GM23248 (cell line): Measurements from ENCODE around the gene MRPS15. TPM values are rescaled to one million over a fixed set of nuclear protein-coding genes. Genes with fewer than 3 reads are reported as not detected.
"Not testable (repeated sequence)": the region's sequence is repeated elsewhere in the genome, so short reads cannot be mapped to it uniquely, and the experiment has no call there.

ENCODE experiments used
- DNase-seq: peaks from one replicate; pipeline ENCODE4 v3.0.0-alpha.2; 2015
- H2AFZ ChIP-seq: fragments of 200-600 bp; sonication (generic); 2 replicates; pipeline ENCODE4 v1.6.1; 2016; ENCODE audit warnings: antibody characterized with exemption
- H3F3A ChIP-seq: fragments of 200-600 bp; sonication (generic); 2 replicates; pipeline ENCODE4 v1.6.1; 2016; ENCODE audit warnings: mild to moderate bottlenecking, antibody characterized with exemption, mixed run types; ENCODE audit not compliant: insufficient read depth
- H3K27ac ChIP-seq: fragments of 200-600 bp; sonication (generic); 2 replicates; pipeline ENCODE4 v1.5.1; 2016; ENCODE audit warnings: mild to moderate bottlenecking
- H3K27me3 ChIP-seq: fragments of 200-600 bp; sonication (generic); replicated peaks from 2 replicates; pipeline ENCODE4 v1.6.1; 2016; ENCODE audit warnings: mild to moderate bottlenecking; ENCODE audit not compliant: insufficient read depth
- H3K36me3 ChIP-seq: fragments of 200-600 bp; sonication (generic); 2 replicates; pipeline ENCODE4 v1.6.1; 2016; ENCODE audit warnings: low read depth, mild to moderate bottlenecking
- H3K4me1 ChIP-seq: fragments of 200-600 bp; sonication (generic); 2 replicates; pipeline ENCODE4 v1.6.1; 2016; ENCODE audit warnings: mild to moderate bottlenecking; ENCODE audit not compliant: insufficient read depth
- H3K4me2 ChIP-seq: fragments of 200-600 bp; sonication (generic); one replicate; pipeline ENCODE4 v1.6.1; 2016; ENCODE audit warnings: mild to moderate bottlenecking; ENCODE audit not compliant: unreplicated experiment
- H3K4me3 ChIP-seq: fragments of 200-600 bp; sonication (generic); 2 replicates; pipeline ENCODE4 v1.5.1; 2016; ENCODE audit warnings: mild to moderate bottlenecking
- H3K79me2 ChIP-seq: fragments of 200-600 bp; sonication (generic); 2 replicates; pipeline ENCODE4 v1.6.1; 2016; ENCODE audit warnings: mild to moderate bottlenecking; ENCODE audit not compliant: insufficient read depth
- H3K9ac ChIP-seq: fragments of 200-600 bp; sonication (generic); 2 replicates; pipeline ENCODE4 v1.6.1; 2016; ENCODE audit warnings: mild to moderate bottlenecking
- H3K9me2 ChIP-seq: fragments of 200-600 bp; sonication (generic); 2 replicates; pipeline ENCODE4 v1.6.1; 2016; ENCODE audit warnings: mixed run types, mild to moderate bottlenecking, moderate library complexity; ENCODE audit not compliant: insufficient read depth
- H3K9me3 ChIP-seq: fragments of 200-600 bp; sonication (generic); one replicate; pipeline ENCODE4 v1.6.1; 2017; ENCODE audit warnings: low read depth
- H4K20me1 ChIP-seq: fragments of 200-600 bp; sonication (generic); 2 replicates; pipeline ENCODE4 v1.6.0; 2016; ENCODE audit not compliant: insufficient read depth
- EZH2 ChIP-seq: fragments of 200-600 bp; sonication (generic); IDR thresholded peaks from 2 replicates; pipeline ENCODE4 v1.6.1; 2018; ENCODE audit warnings: antibody characterized with exemption, mild to moderate bottlenecking; ENCODE audit not compliant: insufficient read depth, poor library complexity, severe bottlenecking
- EZH2phosphoT487 ChIP-seq: fragments of 200-600 bp; sonication (generic); IDR thresholded peaks from 2 replicates; pipeline ENCODE4 v1.6.1; 2018; ENCODE audit warnings: antibody characterized with exemption, moderate library complexity, mild to moderate bottlenecking, low read depth; ENCODE audit not compliant: insufficient read depth
- WGBS, 2 experiments: methylation state at CpG; one replicate each; pipeline ENCODE4 v1.1.6; 2015 to 2017; ENCODE audit warnings: low lambda C conversion rate in 2 of 2, low coverage in 1 of 2; ENCODE audit errors: missing lambda C conversion rate in 2 of 2; 5-methylcytosine and 5-hydroxymethylcytosine counted together
- in situ Hi-C: fragments of 300-500 bp; cut with MboI; formaldehyde crosslinking; loops from 2 replicates; pipeline ENCODE4 v1.15.0; 2020
- polyA plus RNA-seq: library from polyadenylated mRNA; unstranded; fragments of >200 nt; fragmentation: Nextera tagmentation; extraction: Ambion mirVana; gene quantifications from 2 replicates; pipeline ENCODE4 v1.2.1, GENCODE V29; 2016
- total RNA-seq: library from RNA; depleted of rRNA; stranded (reverse); fragments of >200 nt; shearing (Covaris generic); gene quantifications from 2 replicates; pipeline ENCODE4 v1.2.3, GENCODE V29; 2014

The MRPS15 gene
- total and polyA plus RNA-seq, 2 experiments from 2014 or later, result 53.7 to 107 TPM

- H3K9me3 ChIP-seq, result no peaks in the 10 kb centered on the region
- no peaks in the 10 kb centered on the region for H4K20me1 ChIP-seq
- H3K27me3 ChIP-seq, result no peaks in the 10 kb centered on the region
- H2AFZ ChIP-seq, result no peak overlapping the region
- no peak overlapping the region for H3K27ac ChIP-seq
- in situ Hi-C loops, result no loop called here
- no peak overlapping the region for H3K9ac ChIP-seq
- H3K79me2 ChIP-seq, result no peaks in the 10 kb centered on the region
- H3K4me2 ChIP-seq, result no peak overlapping the region
- TF ChIP-seq EZH2, result no peak
- no peak for TF ChIP-seq EZH2phosphoT487
- no peaks in the 10 kb centered on the region for H3F3A ChIP-seq
- no peaks in the 10 kb centered on the region for H3K9me2 ChIP-seq
- WGBS, 2 experiments, result 16 to 22% methylated on average over 9 of the region's 9 CpGs
- peaks cover 4% of the 10 kb centered on the region; the same call in 1 of the 2 replicates for H3K4me1 ChIP-seq
- no peaks in the 10 kb centered on the region for H3K36me3 ChIP-seq
- no peak overlapping the region for H3K4me3 ChIP-seq
- DNase-seq, result no peak
Measured at GRCh38 chr1:36492491-36492890, 28.3 kb upstream of the MRPS15 start.

- H2AFZ ChIP-seq, H3K4me1 ChIP-seq, H3K36me3 ChIP-seq, H3K9me2 ChIP-seq, DNase-seq, H3K79me2 ChIP-seq, H3K27me3 ChIP-seq, H3K9me3 ChIP-seq, in situ Hi-C loops, H3K9ac ChIP-seq, H3K27ac ChIP-seq, H3K4me3 ChIP-seq, H4K20me1 ChIP-seq, H3K4me2 ChIP-seq, H3F3A ChIP-seq: not testable (repeated sequence)
- 50 to 54% methylated on average over 10 of the region's 10 CpGs for WGBS, 2 experiments
Measured at GRCh38 chr1:36489258-36490051, 25.3 kb upstream of the MRPS15 start.

GRCh38 chr1:36487906-36488305 lies 23.7 kb upstream of the MRPS15 start:
- Histone ChIP-seq H2AFZ (no peak overlapping the region), H3F3A (no peaks in the 10 kb centered on the region), H3K4me1 (no peaks in the 10 kb centered on the region), H3K4me3 (no peak overlapping the region), H3K27ac (no peak overlapping the region), H3K9me3 (no peaks in the 10 kb centered on the region), H3K27me3 (peaks cover 3% of the 10 kb centered on the region; the same call in 1 of the 2 replicates), H3K4me2 (no peak overlapping the region), H4K20me1 (no peaks in the 10 kb centered on the region), H3K9me2 (no peaks in the 10 kb centered on the region), H3K36me3 (no peaks in the 10 kb centered on the region), H3K79me2 (no peaks in the 10 kb centered on the region), H3K9ac (no peak overlapping the region)
- no peak for DNase-seq
- in situ Hi-C loops, result no loop called here
- TF ChIP-seq EZH2phosphoT487, result no peak
- no peak for TF ChIP-seq EZH2
- 54 to 56% methylated on average over 3 of the region's 3 CpGs for WGBS, 2 experiments

GRCh38 chr1:36487336-36487725 lies 23.1 kb upstream of the MRPS15 start:
- H2AFZ ChIP-seq, H3K9me3 ChIP-seq, H3K9me2 ChIP-seq, H4K20me1 ChIP-seq, H3K36me3 ChIP-seq, H3K4me1 ChIP-seq, H3K27ac ChIP-seq, H3K4me2 ChIP-seq, H3K9ac ChIP-seq, H3K79me2 ChIP-seq, H3K27me3 ChIP-seq, H3F3A ChIP-seq, H3K4me3 ChIP-seq, in situ Hi-C loops, DNase-seq: not testable (repeated sequence)
- WGBS, 2 experiments, result 79 to 83% methylated on average over 9 of the region's 9 CpGs
